ENCODE measurements around the gene SLC34A1.
"Not testable (repeated sequence)": the region's sequence is repeated elsewhere in the genome, so short reads cannot be mapped to it uniquely, and the experiment has no call there.

Gene SLC34A1

GRCh38 chr5:177384134-177384533, at the start of gene SLC34A1:
TSS of gene SLC34A1 (plus strand) at chr5:177384434. CDS start at chr5:177385742, 1,308 bp downstream.
- Histone ChIP-seq H3K27me3 (ENCODE audit: insufficient read depth, low read length) (peaks cover 11% of the 10 kb centered on the region), H3K27ac (ENCODE audit: low read depth, low read length) (no peak within 1 kb of the TSS), H3K36me3 (ENCODE audit: insufficient read depth, low read length) (no peaks in the 10 kb centered on the region), H3K4me1 (ENCODE audit: control insufficient read depth, insufficient read depth, low read length, unreplicated experiment) (peaks cover 10% of the 10 kb centered on the region), H2AFZ (ENCODE audit: low read length, unreplicated experiment) (no peak within 1 kb of the TSS), H3K79me2 (ENCODE audit: control insufficient read depth, insufficient read depth, low read length, unreplicated experiment) (no peaks in the 10 kb centered on the region), H3K4me3 (ENCODE audit: low read depth, low read length) (no peak within 1 kb of the TSS)

DNA sequence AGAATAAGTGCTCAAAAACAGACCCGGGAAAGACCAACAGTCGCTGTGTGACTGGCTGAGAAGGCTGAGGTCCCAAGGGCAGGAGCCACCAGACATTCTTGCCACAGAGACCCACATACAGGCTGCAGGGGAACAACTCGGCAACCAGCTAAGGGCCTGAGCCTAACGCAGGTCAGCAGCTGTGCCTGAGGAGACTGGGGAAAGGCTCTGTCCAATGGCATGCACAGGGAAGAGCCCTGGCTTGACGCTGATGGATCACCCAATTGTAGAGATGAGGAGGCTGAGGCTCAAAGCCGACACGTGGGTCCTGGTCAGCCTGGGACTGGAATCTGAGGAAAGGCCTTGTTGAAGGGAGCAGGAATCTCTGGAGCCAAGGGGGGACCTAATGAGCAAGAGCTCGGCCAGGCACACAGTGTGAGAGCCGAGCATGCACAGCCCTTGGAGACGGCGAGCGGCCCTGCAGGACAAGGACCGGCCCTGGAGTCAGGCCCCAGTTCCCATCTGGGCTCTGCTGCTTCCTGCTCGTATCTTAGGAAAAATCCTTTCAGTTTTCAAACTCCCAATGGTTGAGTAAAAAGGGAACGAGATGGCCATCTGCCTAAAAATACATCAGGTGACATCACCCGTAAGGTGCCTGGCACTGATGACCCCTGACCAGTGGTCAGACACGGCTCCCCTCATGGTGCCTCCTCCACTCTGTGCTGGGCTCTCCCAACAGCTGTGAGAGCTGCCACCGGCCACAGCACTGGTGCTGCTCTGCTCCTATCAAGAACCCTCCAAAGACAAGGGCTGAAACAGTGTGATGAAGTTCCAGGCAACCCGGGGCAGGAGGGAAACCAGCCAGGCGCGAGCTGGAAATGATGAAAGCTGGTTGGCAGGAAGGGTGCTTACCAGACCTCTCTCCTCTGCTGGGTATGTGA, 49.2 kb upstream of the SLC34A1 start:
- Histone ChIP-seq H2AFZ (ENCODE audit: low read length, unreplicated experiment) (no peak overlapping the region), H3K4me1 (ENCODE audit: control insufficient read depth, insufficient read depth, low read length, unreplicated experiment) (no peaks in the 10 kb centered on the region), H3K36me3 (ENCODE audit: insufficient read depth, low read length) (0 out of 2 replicates have a peak, but pooled peaks cover 4% of the 10 kb centered on the region)

DNA sequence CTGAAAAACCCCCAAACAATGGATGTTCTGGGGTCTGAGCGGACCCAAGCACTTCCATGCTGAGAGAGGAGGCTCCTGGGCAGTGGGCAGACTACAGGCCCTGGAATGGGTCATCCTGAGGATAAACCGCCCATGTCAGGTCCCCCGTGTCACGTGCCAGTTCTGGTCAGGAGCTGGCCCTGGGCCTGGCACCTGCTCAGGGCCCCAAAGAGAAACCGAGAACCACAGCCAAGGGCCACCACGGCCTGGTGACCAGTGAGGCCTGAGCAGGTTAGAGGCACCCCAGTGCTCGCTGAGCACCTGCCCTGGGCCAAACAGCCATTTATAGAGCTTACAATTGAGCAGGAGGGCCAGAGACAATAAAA, 48.6 kb upstream of the SLC34A1 start:
- Histone ChIP-seq H3K79me2 (ENCODE audit: control insufficient read depth, insufficient read depth, low read length, unreplicated experiment) (peaks cover 5% of the 10 kb centered on the region), H3K36me3 (ENCODE audit: insufficient read depth, low read length) (0 out of 2 replicates have a peak, but pooled peaks cover 4% of the 10 kb centered on the region), H3K4me3 (ENCODE audit: low read depth, low read length) (no peak overlapping the region), H3K4me1 (ENCODE audit: control insufficient read depth, insufficient read depth, low read length, unreplicated experiment) (no peaks in the 10 kb centered on the region), H3K27ac (ENCODE audit: low read depth, low read length) (no peak overlapping the region), H3K27me3 (ENCODE audit: insufficient read depth, low read length) (no peaks in the 10 kb centered on the region), H2AFZ (ENCODE audit: low read length, unreplicated experiment) (no peak overlapping the region)

More for the DNA sequence above, 49.2 kb upstream of the SLC34A1 start:
- Histone ChIP-seq H3K4me3 (ENCODE audit: low read depth, low read length) (no peak overlapping the region), H3K27ac (ENCODE audit: low read depth, low read length) (no peak overlapping the region), H3K27me3 (ENCODE audit: insufficient read depth, low read length) (no peaks in the 10 kb centered on the region), H3K79me2 (ENCODE audit: control insufficient read depth, insufficient read depth, low read length, unreplicated experiment) (peaks cover 5% of the 10 kb centered on the region)

GRCh38 chr5:177336112-177336511, 48.1 kb upstream of the SLC34A1 start:
- Histone ChIP-seq H3K27me3 (ENCODE audit: insufficient read depth, low read length) (no peaks in the 10 kb centered on the region), H3K27ac (ENCODE audit: low read depth, low read length) (no peak overlapping the region), H3K36me3 (ENCODE audit: insufficient read depth, low read length) (0 out of 2 replicates have a peak, but pooled peaks cover 4% of the 10 kb centered on the region), H3K4me1 (ENCODE audit: control insufficient read depth, insufficient read depth, low read length, unreplicated experiment) (no peaks in the 10 kb centered on the region), H3K79me2 (ENCODE audit: control insufficient read depth, insufficient read depth, low read length, unreplicated experiment) (peaks cover 5% of the 10 kb centered on the region), H2AFZ (ENCODE audit: low read length, unreplicated experiment) (no peak overlapping the region), H3K4me3 (ENCODE audit: low read depth, low read length) (no peak overlapping the region)

DNA sequence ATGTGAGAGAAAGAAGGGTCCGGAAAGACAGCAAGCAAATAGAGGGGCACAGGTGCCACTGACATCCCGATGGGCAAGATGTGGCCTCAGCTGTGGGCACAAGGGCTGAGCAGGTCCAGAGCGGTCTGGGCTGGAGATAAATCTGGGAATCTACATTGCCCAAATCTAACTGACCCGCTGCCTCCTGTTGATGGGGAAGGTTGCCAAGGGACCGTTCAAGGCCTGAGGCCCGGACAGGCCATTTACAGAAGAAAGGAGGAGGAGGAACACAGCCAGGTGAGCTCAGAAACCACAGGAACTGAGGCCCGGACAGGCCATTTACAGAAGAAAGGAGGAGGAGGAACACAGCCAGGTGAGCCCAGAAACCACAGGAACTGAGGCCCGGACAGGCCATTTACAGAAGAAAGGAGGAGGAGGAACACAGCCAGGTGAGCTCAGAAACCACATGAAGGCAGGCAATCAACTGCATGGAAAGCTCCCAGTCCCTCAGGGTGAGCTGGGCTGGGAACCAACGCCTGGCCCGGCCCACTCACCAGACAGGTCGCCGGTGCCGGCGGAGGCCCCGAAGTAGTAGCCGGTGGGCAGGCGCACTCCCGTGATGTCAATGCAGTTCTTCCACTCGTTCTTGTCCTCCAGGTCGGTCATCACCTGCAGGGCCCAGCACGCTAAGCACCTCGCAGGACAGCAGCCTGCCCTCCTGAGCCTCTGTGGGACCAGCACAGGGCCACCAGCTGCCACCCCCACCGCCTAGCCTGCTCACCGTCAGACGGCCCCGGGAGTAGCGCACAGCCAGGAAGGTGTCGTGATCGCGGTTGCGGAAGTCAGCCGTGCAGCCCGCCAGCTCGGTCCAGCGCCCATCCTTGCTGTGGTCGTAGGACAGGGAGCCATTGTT, 47.4 kb upstream of the SLC34A1 start:
- H3K27ac ChIP-seq (ENCODE audit: low read depth, low read length), result no peak overlapping the region
- no peaks in the 10 kb centered on the region for H3K27me3 ChIP-seq (ENCODE audit: insufficient read depth, low read length)
- no peak overlapping the region for H2AFZ ChIP-seq (ENCODE audit: low read length, unreplicated experiment)
- H3K36me3 ChIP-seq (ENCODE audit: insufficient read depth, low read length), result 0 out of 2 replicates have a peak, but pooled peaks cover 4% of the 10 kb centered on the region
- no peak overlapping the region for H3K4me3 ChIP-seq (ENCODE audit: low read depth, low read length)
- no peaks in the 10 kb centered on the region for H3K4me1 ChIP-seq (ENCODE audit: control insufficient read depth, insufficient read depth, low read length, unreplicated experiment)
- H3K79me2 ChIP-seq (ENCODE audit: control insufficient read depth, insufficient read depth, low read length, unreplicated experiment), result peaks cover 5% of the 10 kb centered on the region

DNA sequence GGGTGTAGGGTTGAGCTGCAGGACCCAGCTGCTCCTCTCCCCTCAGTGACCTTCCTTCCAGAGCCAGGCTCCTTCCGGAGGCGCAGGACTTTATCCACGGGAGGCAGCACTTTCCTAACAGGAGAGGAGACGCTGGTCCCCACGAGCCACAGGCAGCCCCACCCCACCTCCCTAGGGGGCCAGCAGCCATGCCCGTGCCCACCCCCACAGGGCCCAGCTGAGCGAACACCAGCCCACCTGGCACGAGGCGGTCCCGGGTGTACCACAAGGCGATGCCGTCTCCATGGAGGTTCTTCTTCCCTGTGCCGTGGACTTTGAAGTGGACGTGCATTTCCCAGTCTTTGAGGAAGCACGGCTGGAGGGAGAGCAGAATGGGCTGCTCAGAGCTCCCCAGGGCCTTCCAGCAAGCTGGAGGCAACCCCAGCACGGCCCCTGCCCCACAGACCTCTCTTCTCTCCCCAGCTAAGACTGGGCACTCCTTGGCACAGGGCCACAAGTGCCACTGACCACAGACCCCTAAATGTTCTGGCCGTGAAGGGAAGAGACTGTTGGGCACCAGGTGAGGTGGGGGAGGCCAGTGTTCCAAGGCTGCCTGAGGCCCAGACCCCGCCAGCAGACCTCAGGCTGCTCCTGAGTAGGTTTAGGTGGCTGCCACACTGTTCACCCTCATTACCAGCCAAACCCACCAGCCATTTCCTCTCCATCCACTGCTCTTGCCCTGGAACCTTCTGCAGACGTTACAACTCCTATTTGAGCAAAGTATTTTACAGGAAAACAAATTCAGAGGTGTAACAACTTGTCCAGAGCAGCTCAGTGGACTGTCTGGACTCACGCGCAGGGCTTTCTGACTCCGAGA, 45.8 kb upstream of the SLC34A1 start:
- Histone ChIP-seq H3K27me3 (ENCODE audit: insufficient read depth, low read length) (no peaks in the 10 kb centered on the region), H3K36me3 (ENCODE audit: insufficient read depth, low read length) (0 out of 2 replicates have a peak, but pooled peaks cover 3% of the 10 kb centered on the region), H2AFZ (ENCODE audit: low read length, unreplicated experiment) (no peak overlapping the region), H3K4me3 (ENCODE audit: low read depth, low read length) (no peak overlapping the region), H3K27ac (ENCODE audit: low read depth, low read length) (no peak overlapping the region), H3K4me1 (ENCODE audit: control insufficient read depth, insufficient read depth, low read length, unreplicated experiment) (no peaks in the 10 kb centered on the region), H3K79me2 (ENCODE audit: control insufficient read depth, insufficient read depth, low read length, unreplicated experiment) (peaks cover 8% of the 10 kb centered on the region)

DNA sequence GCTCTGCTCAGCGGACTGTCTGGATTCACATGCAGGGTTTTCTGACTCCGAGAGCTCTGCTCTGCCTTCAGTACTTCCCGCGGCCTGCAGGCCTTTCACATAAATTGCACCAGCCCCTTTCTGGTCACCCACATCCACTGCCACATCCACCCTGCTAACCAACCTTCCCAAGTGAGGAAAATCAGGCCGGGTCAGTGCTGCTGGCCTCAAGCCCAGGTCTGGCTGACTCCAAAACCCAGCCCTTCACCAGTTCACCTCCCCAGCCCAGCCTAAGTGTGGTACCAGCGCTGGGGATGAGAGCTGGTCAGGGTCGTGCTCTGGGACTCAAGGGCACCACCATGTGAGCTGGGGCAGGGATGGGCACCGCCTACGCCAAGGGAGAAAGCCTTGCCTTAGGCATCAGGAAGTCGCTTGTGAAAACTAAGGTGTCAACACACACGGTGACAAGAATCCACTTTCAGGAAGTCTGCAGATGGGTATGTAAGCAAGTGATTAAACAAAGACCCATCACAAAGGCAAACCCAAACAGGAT, 45.1 kb upstream of the SLC34A1 start:
- no peaks in the 10 kb centered on the region for H3K27me3 ChIP-seq (ENCODE audit: insufficient read depth, low read length)

GRCh38 chr5:177343000-177343399, 41.2 kb upstream of the SLC34A1 start:
- not testable (repeated sequence) for H3K36me3 ChIP-seq (ENCODE audit: insufficient read depth, low read length); H3K4me1 ChIP-seq (ENCODE audit: control insufficient read depth, insufficient read depth, low read length, unreplicated experiment); H3K27me3 ChIP-seq (ENCODE audit: insufficient read depth, low read length); H3K4me3 ChIP-seq (ENCODE audit: low read depth, low read length); H2AFZ ChIP-seq (ENCODE audit: low read length, unreplicated experiment); H3K27ac ChIP-seq (ENCODE audit: low read depth, low read length)
- peaks cover 40% of the 10 kb centered on the region for H3K79me2 ChIP-seq (ENCODE audit: control insufficient read depth, insufficient read depth, low read length, unreplicated experiment)

More for the DNA sequence above, 45.1 kb upstream of the SLC34A1 start:
- Histone ChIP-seq H2AFZ (ENCODE audit: low read length, unreplicated experiment) (no peak overlapping the region), H3K27ac (ENCODE audit: low read depth, low read length) (no peak overlapping the region), H3K79me2 (ENCODE audit: control insufficient read depth, insufficient read depth, low read length, unreplicated experiment) (peaks cover 12% of the 10 kb centered on the region), H3K4me3 (ENCODE audit: low read depth, low read length) (no peak overlapping the region), H3K4me1 (ENCODE audit: control insufficient read depth, insufficient read depth, low read length, unreplicated experiment) (no peaks in the 10 kb centered on the region), H3K36me3 (ENCODE audit: insufficient read depth, low read length) (no peaks in the 10 kb centered on the region)

DNA sequence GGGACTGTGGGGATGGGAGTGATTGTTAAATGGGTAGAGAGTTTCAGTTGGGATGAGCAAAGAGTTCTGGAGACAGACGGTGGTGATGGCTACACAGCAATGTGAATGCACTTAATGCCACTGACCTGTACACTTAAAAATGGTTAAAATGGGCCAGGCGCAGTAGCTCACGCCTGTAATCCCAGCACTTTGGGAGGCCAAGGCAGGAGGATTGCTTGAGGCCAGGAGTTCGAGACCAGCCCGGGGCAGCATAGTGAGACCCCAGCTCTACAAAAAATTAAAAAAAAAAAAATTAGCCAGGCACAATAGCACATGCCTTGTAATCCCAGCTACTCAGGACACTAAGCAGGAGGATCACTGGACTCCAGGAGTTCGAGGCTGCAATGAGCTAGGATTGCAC, 40.5 kb upstream of the SLC34A1 start:
- no peak overlapping the region for H3K4me3 ChIP-seq (ENCODE audit: low read depth, low read length)
- H2AFZ ChIP-seq (ENCODE audit: low read length, unreplicated experiment), result no peak overlapping the region
- no peak overlapping the region for H3K27ac ChIP-seq (ENCODE audit: low read depth, low read length)
- no peaks in the 10 kb centered on the region for H3K4me1 ChIP-seq (ENCODE audit: control insufficient read depth, insufficient read depth, low read length, unreplicated experiment)
- no peaks in the 10 kb centered on the region for H3K27me3 ChIP-seq (ENCODE audit: insufficient read depth, low read length)
- peaks cover 45% of the 10 kb centered on the region for H3K79me2 ChIP-seq (ENCODE audit: control insufficient read depth, insufficient read depth, low read length, unreplicated experiment)
- peaks cover 4% of the 10 kb centered on the region; the same call in 1 of the 2 replicates for H3K36me3 ChIP-seq (ENCODE audit: insufficient read depth, low read length)

- peaks cover 4% of the 10 kb centered on the region; the same call in 1 of the 2 replicates for H3K36me3 ChIP-seq (ENCODE audit: insufficient read depth, low read length)
- no peak overlapping the region for H2AFZ ChIP-seq (ENCODE audit: low read length, unreplicated experiment)
- no peak overlapping the region for H3K4me3 ChIP-seq (ENCODE audit: low read depth, low read length)
- peaks cover 51% of the 10 kb centered on the region for H3K79me2 ChIP-seq (ENCODE audit: control insufficient read depth, insufficient read depth, low read length, unreplicated experiment)
- H3K27ac ChIP-seq (ENCODE audit: low read depth, low read length), result no peak overlapping the region
- H3K27me3 ChIP-seq (ENCODE audit: insufficient read depth, low read length), result no peaks in the 10 kb centered on the region
- H3K4me1 ChIP-seq (ENCODE audit: control insufficient read depth, insufficient read depth, low read length, unreplicated experiment), result peaks cover 5% of the 10 kb centered on the region
Measured at GRCh38 chr5:177344891-177345290, 39.3 kb upstream of the SLC34A1 start.

All from ACC112 (cell line).